MM.1S (cell line): ENCODE results near the gene ARHGAP26.

ENCODE experiments used
- DNase-seq: peaks from one replicate; pipeline ENCODE4 v3.0.0-alpha.2; 2015
- H2AFZ ChIP-seq: fragments of 300-600 bp; sonication (generic); 2 replicates; pipeline ENCODE4 v1.6.0; 2016; ENCODE audit warnings: antibody characterized with exemption, low read length
- H3F3A ChIP-seq: fragments of 300-600 bp; sonication (generic); 2 replicates; pipeline ENCODE4 v1.6.1; 2016; ENCODE audit warnings: mild to moderate bottlenecking, antibody characterized with exemption, low read length, moderate library complexity, mixed read lengths; ENCODE audit not compliant: insufficient read depth
- H3K27ac ChIP-seq: fragments of 300-600 bp; sonication (generic); 2 replicates; pipeline ENCODE4 v1.5.1; 2016; ENCODE audit warnings: mild to moderate bottlenecking, low read length
- H3K27me3 ChIP-seq: fragments of 300-600 bp; sonication (generic); replicated peaks from 2 replicates; pipeline ENCODE4 v1.6.0; 2016; ENCODE audit warnings: low read length; ENCODE audit not compliant: insufficient read depth
- H3K36me3 ChIP-seq: fragments of 300-600 bp; sonication (generic); replicated peaks from 2 replicates; pipeline ENCODE4 v1.6.1; 2016; ENCODE audit warnings: mild to moderate bottlenecking, low read length, mixed read lengths; ENCODE audit not compliant: insufficient read depth
- H3K4me1 ChIP-seq: fragments of 300-600 bp; sonication (generic); 2 replicates; pipeline ENCODE4 v1.6.1; 2016; ENCODE audit warnings: low read length, mixed read lengths
- H3K4me2 ChIP-seq: fragments of 300-600 bp; sonication (generic); 2 replicates; pipeline ENCODE4 v1.6.0; 2016; ENCODE audit warnings: low read depth, low read length
- H3K4me3 ChIP-seq: fragments of 300-600 bp; sonication (generic); 2 replicates; pipeline ENCODE4 v1.5.1; 2016; ENCODE audit warnings: low read length, mixed read lengths
- H3K79me2 ChIP-seq: fragments of 300-600 bp; sonication (generic); 2 replicates; pipeline ENCODE4 v1.6.1; 2016; ENCODE audit warnings: mixed run types, low read length, mixed read lengths
- H3K9ac ChIP-seq: fragments of 300-600 bp; sonication (generic); 2 replicates; pipeline ENCODE4 v1.6.1; 2016; ENCODE audit warnings: low read length, mixed read lengths
- H3K9me2 ChIP-seq: fragments of 300-600 bp; sonication (generic); replicated peaks from 2 replicates; pipeline ENCODE4 v1.6.1; 2016; ENCODE audit warnings: mild to moderate bottlenecking, low read length, mixed read lengths; ENCODE audit not compliant: insufficient read depth
- H3K9me3 ChIP-seq: fragments of 300-600 bp; sonication (generic); replicated peaks from 2 replicates; pipeline ENCODE4 v1.6.1; 2016; ENCODE audit warnings: mild to moderate bottlenecking, low read length, mixed read lengths; ENCODE audit not compliant: insufficient read depth
- H4K20me1 ChIP-seq: fragments of 300-600 bp; sonication (generic); 2 replicates; pipeline ENCODE4 v1.6.1; 2016; ENCODE audit warnings: mild to moderate bottlenecking, low read length, moderate library complexity, mixed read lengths; ENCODE audit not compliant: insufficient read depth
- EZH2 ChIP-seq: fragments of 300-600 bp; sonication (generic); optimal IDR thresholded peaks from 2 replicates; pipeline ENCODE3; 2017; ENCODE audit warnings: low read depth, mild to moderate bottlenecking, antibody characterized with exemption, low read length, mixed read lengths
- EZH2phosphoT487 ChIP-seq: fragments of 300-600 bp; sonication (generic); IDR thresholded peaks from 2 replicates; pipeline ENCODE4 v1.6.1; 2018; ENCODE audit warnings: antibody characterized with exemption, low read length
- TF ChIP-seq, protein P1 (sequence below): fragments of 300-600 bp; sonication (generic); IDR thresholded peaks from 2 replicates; pipeline ENCODE4 v1.5.1; 2016; ENCODE audit warnings: antibody characterized with exemption, low read length, mixed read lengths

ARHGAP26 gene

GRCh38 chr5:143151056-143151700 lies 381.0 kb downstream of the ARHGAP26 start:
- H3K4me1 ChIP-seq = no peaks in the 10 kb centered on the region
- no peaks in the 10 kb centered on the region for H3K9me3 ChIP-seq
- no peak overlapping the region for H3K9ac ChIP-seq
- no peak overlapping the region for H3K27ac ChIP-seq
- no peak overlapping the region for H3K4me2 ChIP-seq
- no peaks in the 10 kb centered on the region for H3K79me2 ChIP-seq
- TF ChIP-seq EZH2phosphoT487 (no peak), EZH2 (no peak)
- TF ChIP-seq, protein P1, sequence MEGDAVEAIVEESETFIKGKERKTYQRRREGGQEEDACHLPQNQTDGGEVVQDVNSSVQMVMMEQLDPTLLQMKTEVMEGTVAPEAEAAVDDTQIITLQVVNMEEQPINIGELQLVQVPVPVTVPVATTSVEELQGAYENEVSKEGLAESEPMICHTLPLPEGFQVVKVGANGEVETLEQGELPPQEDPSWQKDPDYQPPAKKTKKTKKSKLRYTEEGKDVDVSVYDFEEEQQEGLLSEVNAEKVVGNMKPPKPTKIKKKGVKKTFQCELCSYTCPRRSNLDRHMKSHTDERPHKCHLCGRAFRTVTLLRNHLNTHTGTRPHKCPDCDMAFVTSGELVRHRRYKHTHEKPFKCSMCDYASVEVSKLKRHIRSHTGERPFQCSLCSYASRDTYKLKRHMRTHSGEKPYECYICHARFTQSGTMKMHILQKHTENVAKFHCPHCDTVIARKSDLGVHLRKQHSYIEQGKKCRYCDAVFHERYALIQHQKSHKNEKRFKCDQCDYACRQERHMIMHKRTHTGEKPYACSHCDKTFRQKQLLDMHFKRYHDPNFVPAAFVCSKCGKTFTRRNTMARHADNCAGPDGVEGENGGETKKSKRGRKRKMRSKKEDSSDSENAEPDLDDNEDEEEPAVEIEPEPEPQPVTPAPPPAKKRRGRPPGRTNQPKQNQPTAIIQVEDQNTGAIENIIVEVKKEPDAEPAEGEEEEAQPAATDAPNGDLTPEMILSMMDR = no peak
- H3K36me3 ChIP-seq = no peaks in the 10 kb centered on the region
- no peak overlapping the region for H2AFZ ChIP-seq
- no peaks in the 10 kb centered on the region for H3K27me3 ChIP-seq
- H3K9me2 ChIP-seq = no peaks in the 10 kb centered on the region
- no peaks in the 10 kb centered on the region for H3F3A ChIP-seq
- no peak for DNase-seq
- no peaks in the 10 kb centered on the region for H4K20me1 ChIP-seq
- H3K4me3 ChIP-seq = no peak overlapping the region

DNA sequence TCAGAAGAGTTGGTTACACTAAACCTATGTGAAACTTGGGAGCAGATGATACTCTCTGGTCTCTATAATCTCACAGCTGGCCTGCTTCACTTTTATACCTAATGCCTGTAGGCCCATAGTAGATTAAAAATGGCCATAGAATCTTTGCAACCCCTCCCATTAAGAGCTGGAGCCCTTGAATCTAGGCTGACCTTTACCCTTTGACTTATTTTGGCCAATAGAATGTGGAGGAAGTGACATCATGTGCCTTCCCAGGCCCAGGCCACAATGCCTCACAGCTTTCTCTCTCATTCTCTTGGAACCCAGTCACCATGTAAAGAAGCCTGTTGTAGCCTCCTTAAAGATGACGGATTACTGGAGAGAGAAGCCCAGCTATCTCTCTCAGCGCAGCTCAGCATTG lies 382.3 kb downstream of the ARHGAP26 start:
- H3K9ac ChIP-seq = no peak overlapping the region
- H3K27ac ChIP-seq = no peak overlapping the region
- DNase-seq = no peak
- H3K27me3 ChIP-seq = no peaks in the 10 kb centered on the region
- H3K4me3 ChIP-seq = no peak overlapping the region
- H4K20me1 ChIP-seq = no peaks in the 10 kb centered on the region
- no peaks in the 10 kb centered on the region for H3K36me3 ChIP-seq
- H3F3A ChIP-seq = no peaks in the 10 kb centered on the region
- H2AFZ ChIP-seq = no peak overlapping the region
- H3K9me3 ChIP-seq = no peaks in the 10 kb centered on the region
- no peaks in the 10 kb centered on the region for H3K9me2 ChIP-seq
- no peak overlapping the region for H3K4me2 ChIP-seq
- no peaks in the 10 kb centered on the region for H3K79me2 ChIP-seq
- no peaks in the 10 kb centered on the region for H3K4me1 ChIP-seq
- TF ChIP-seq EZH2phosphoT487 (no peak), EZH2 (no peak)

DNA sequence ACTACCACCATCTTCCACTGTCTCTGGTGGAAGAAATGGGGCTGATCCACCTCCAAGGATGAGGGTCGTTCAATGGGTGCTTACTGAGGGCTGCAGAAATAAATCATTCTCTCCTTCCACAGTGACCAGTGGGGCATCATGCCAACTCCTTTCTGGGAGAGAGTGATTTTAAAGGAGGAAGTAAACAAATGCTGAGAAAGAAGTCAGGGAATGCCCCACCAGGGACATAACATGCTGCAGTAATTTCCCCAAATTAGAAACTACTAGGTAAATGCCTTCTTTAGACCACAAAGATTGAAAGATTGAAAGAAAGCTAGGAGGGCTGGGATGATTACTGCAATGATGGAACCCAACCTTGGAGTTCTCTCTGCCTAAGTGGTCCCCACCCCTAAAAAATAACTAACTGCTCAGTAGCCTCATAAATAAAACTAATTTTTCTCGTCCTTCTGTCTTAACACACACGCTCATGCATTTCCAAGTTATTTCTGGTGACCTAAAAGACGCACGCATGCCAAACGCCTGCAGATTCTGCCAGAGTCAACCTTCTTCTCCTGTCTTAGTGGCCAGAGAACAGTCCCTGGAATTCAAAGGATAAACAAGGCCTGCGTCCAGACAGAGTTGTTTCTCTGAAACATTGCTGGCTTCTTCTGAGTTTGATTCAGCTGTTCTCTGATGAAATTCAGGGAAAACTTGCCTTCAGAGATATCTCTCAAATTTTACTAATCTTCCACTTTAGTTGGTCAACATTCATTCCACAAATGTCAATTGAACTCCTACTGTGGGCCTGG lies 383.3 kb downstream of the ARHGAP26 start:
- Histone ChIP-seq H3F3A (no peaks in the 10 kb centered on the region), H3K9ac (no peak overlapping the region), H3K4me1 (peaks cover 3% of the 10 kb centered on the region), H3K79me2 (no peaks in the 10 kb centered on the region), H3K4me3 (no peak overlapping the region), H3K36me3 (no peaks in the 10 kb centered on the region), H3K9me3 (no peaks in the 10 kb centered on the region), H3K27ac (no peak overlapping the region), H3K27me3 (no peaks in the 10 kb centered on the region), H2AFZ (no peak overlapping the region), H4K20me1 (no peaks in the 10 kb centered on the region), H3K4me2 (no peak overlapping the region), H3K9me2 (no peaks in the 10 kb centered on the region)
- DNase-seq = no peak
- TF ChIP-seq EZH2phosphoT487 (no peak), EZH2 (no peak)
- TF ChIP-seq, protein P1 = no peak
